Skeletal muscle satellite cell (primary cell): ENCODE data around the gene PARP14.
"Not testable (repeated sequence)": the region's sequence is repeated elsewhere in the genome, so short reads cannot be mapped to it uniquely, and the experiment has no call there.

Experiments used
- H3K27me3 ChIP-seq: 2 replicates; pipeline ENCODE4 v1.7.0; 2013; ENCODE audit warnings: low read length; ENCODE audit not compliant: control insufficient read depth, insufficient read depth
- H3K36me3 ChIP-seq: 2 replicates; pipeline ENCODE4 v1.7.0; 2013; ENCODE audit warnings: mild to moderate bottlenecking, control low read depth, low read length; ENCODE audit not compliant: insufficient read depth
- H3K4me1 ChIP-seq: 2 replicates; pipeline ENCODE4 v1.7.0; 2013; ENCODE audit warnings: low read length; ENCODE audit not compliant: control insufficient read depth, insufficient read depth
- H3K4me2 ChIP-seq: 2 replicates; pipeline ENCODE4 v1.7.0; 2013; ENCODE audit warnings: mild to moderate bottlenecking, low read length
- H3K4me3 ChIP-seq: 2 replicates; pipeline ENCODE4 v1.7.0; 2013; ENCODE audit warnings: low read length
- H3K9ac ChIP-seq: 2 replicates; pipeline ENCODE4 v1.7.0; 2013; ENCODE audit warnings: mild to moderate bottlenecking, low read depth, low read length, moderate library complexity
- H3K9me3 ChIP-seq: replicated peaks from 2 replicates; pipeline ENCODE4 v1.7.0; 2013; ENCODE audit warnings: mild to moderate bottlenecking, control low read depth, low read length

Gene PARP14

GRCh38 chr3:122694966-122695365, 14.3 kb downstream of the PARP14 start:
- Histone ChIP-seq H3K9ac (no peak overlapping the region), H3K4me1 (peaks cover 6% of the 10 kb centered on the region), H3K36me3 (no peaks in the 10 kb centered on the region), H3K4me3 (no peak overlapping the region), H3K9me3 (no peaks in the 10 kb centered on the region), H3K4me2 (no peak overlapping the region), H3K27me3 (no peaks in the 10 kb centered on the region)

DNA sequence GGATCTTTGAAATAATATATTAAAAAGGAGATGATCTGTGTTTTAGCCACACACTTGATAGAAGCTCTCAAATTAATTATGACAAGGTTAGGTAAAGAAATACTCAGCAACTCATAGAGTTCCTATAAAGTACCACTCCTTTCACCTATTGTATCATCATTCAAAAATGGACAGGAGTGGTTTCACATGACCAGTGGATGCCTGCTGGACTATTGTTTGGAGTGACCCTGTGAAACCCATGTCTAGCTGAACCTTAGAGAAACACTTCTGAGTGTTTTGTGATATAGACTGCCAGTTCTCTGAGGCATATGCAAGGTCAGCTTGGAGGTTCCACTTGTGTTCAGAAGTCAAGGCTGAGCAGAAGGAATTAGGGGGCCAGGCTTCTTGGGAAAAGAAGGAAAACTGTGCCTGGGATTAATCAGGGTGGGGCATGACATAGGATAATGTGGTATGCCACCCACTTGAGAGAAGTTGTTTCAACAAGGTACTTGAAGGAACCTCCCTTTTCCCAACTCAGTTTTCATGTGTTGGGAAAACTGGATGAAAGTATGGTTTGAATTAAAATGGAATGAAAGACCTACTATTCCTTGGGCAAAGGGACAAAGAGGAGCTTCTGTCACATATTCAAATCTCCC, 15.4 kb downstream of the PARP14 start:
- Histone ChIP-seq H3K27me3 (no peaks in the 10 kb centered on the region), H3K36me3 (no peaks in the 10 kb centered on the region), H3K4me1 (peaks cover 4% of the 10 kb centered on the region)

GRCh38 chr3:122697952-122698620, 17.4 kb downstream of the PARP14 start:
- Histone ChIP-seq H3K4me2 (no peak overlapping the region), H3K27me3 (no peaks in the 10 kb centered on the region), H3K4me1 (no peaks in the 10 kb centered on the region), H3K9me3 (no peaks in the 10 kb centered on the region), H3K9ac (no peak overlapping the region), H3K4me3 (no peak overlapping the region), H3K36me3 (no peaks in the 10 kb centered on the region)

More for the DNA sequence above, 15.4 kb downstream of the PARP14 start:
- no peak overlapping the region for H3K4me3 ChIP-seq
- H3K9me3 ChIP-seq: no peaks in the 10 kb centered on the region
- H3K4me2 ChIP-seq: no peak overlapping the region
- H3K9ac ChIP-seq: no peak overlapping the region

DNA sequence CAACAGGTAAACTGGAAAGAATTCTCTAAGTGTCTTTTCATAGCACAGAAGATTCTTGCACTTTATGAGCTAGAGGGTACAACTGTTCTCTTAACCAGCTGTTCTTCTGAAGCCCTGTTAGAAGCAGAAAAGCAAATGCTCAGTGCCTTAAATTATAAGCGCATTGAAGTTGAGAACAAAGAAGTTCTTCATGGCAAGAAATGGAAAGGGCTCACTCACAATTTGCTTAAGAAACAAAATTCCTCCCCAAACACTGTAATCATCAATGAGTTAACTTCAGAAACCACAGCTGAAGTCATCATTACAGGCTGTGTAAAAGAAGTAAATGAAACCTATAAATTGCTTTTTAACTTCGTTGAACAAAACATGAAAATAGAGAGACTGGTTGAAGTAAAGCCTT, 19.6 kb downstream of the PARP14 start:
- no peak overlapping the region for H3K4me2 ChIP-seq
- no peaks in the 10 kb centered on the region for H3K27me3 ChIP-seq
- H3K9me3 ChIP-seq: no peaks in the 10 kb centered on the region
- H3K9ac ChIP-seq: no peak overlapping the region
- no peaks in the 10 kb centered on the region for H3K4me1 ChIP-seq
- no peaks in the 10 kb centered on the region for H3K36me3 ChIP-seq
- no peak overlapping the region for H3K4me3 ChIP-seq

DNA sequence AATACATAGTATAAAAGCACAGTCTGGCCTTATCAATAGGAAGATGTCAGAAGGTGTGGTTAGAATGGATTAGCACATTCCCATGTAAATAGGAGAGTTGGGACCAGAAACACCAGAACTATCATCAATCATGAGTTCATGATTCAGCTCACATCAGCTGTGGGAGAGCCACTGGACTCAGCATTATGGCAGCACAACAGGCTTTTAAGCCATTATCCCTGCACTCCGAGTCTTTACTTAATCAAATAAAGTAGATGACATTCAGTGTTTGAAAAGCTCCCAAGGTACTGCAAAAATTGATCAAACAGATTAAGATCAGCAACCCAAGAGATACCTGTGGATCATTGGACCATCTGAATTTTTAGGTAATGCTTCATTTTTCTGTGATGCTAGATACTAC, 24.7 kb downstream of the PARP14 start:
- Histone ChIP-seq H3K27me3 (no peaks in the 10 kb centered on the region), H3K4me2 (no peak overlapping the region), H3K9me3 (no peaks in the 10 kb centered on the region), H3K4me3 (no peak overlapping the region), H3K4me1 (no peaks in the 10 kb centered on the region), H3K9ac (no peak overlapping the region), H3K36me3 (no peaks in the 10 kb centered on the region)

DNA sequence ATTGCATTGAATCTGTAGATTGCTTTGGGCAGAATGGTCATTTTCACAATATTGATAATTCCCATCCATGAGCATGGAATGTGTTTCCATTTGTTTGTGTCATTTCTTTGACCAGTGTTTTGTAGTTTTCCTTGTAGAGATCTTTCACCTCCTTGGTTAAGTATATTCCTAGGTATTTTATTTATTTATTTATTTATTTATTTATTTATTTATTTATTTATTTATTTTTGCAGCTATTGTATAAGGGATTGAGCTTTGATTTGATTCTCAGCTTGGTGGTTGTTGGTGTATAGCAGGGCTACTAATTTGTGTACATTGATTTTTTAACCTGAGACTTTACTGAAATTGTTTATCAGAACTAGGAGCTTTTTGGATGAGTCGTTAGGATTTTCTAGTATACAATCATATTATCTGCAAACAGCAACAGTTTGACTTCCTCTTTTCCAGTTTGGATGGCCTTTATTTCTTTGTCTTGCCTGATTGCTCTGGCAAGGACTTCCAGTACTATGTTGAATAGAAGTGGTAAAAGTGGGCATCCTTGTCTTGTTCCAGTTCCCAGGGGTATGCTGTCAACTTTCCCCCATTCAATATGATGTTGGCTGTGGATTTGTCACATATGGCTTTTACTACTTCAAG, 30.1 kb downstream of the PARP14 start:
- not testable (repeated sequence) for H3K4me1 ChIP-seq, H3K4me2 ChIP-seq, H3K27me3 ChIP-seq, H3K4me3 ChIP-seq, H3K9ac ChIP-seq, H3K36me3 ChIP-seq, H3K9me3 ChIP-seq

- Histone ChIP-seq H3K36me3 (peaks cover 4% of the 10 kb centered on the region), H3K4me2 (no peak overlapping the region), H3K4me1 (no peaks in the 10 kb centered on the region), H3K27me3 (no peaks in the 10 kb centered on the region), H3K9me3 (no peaks in the 10 kb centered on the region), H3K4me3 (no peak overlapping the region), H3K9ac (no peak overlapping the region)
Measured at GRCh38 chr3:122714273-122714672, 33.6 kb downstream of the PARP14 start.

DNA sequence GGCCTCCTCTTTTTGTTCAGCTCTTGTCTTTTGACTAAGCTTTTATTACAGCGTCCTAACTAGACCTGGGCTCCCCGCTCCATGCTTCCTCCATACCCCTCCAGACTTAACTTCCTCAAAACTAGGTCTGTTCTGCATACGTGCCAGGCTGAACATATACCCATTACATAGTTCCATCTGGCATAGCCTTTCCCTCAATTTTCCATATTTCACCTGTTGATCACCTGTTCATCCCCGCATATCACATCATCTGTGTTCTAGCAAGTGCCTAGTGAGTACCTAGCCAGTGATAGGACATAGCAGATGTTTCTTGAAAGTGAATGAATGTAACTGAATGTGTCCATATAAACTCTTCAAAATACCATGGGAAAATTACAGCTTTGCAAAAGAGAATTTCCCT, 36.0 kb downstream of the PARP14 start:
- H3K27me3 ChIP-seq: no peaks in the 10 kb centered on the region
- no peak overlapping the region for H3K9ac ChIP-seq
- H3K4me2 ChIP-seq: no peak overlapping the region
- H3K9me3 ChIP-seq: no peaks in the 10 kb centered on the region
- no peak overlapping the region for H3K4me3 ChIP-seq
- H3K36me3 ChIP-seq: peaks cover 4% of the 10 kb centered on the region
- H3K4me1 ChIP-seq: no peaks in the 10 kb centered on the region

DNA sequence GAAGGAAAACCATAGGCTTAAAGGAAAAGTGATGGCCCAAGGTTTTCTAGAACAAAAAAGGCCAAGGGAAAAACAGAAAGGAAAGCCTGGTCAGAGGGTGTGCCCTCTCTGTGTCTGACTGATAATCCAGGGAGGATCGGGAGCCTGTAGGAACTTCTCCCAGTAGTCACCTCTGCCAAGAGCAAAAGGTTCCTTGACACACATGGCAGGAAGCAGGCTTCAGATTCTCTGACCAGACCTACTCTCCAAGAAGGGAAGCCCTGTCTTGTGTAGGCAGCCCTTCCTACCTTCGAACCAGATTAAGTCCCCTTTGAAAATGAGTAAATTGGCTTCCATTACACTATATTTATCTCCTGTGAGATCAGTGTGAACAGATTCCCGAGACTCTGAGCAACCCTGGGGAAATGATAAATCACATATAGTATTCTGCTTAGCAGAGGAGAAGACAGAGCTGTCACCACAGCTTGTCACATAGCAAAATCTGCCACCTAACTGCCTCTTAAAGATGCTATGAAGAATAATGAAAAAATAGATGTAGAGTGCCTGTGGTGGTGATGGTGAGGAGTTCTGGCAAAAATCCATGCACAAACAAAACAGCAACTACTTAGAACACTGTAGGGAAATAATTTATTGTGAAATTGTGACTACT, 38.8 kb downstream of the PARP14 start:
- H3K36me3 ChIP-seq: no peaks in the 10 kb centered on the region
- no peaks in the 10 kb centered on the region for H3K9me3 ChIP-seq
- no peaks in the 10 kb centered on the region for H3K27me3 ChIP-seq
- no peaks in the 10 kb centered on the region for H3K4me1 ChIP-seq
- H3K4me3 ChIP-seq: no peak overlapping the region
- no peak overlapping the region for H3K9ac ChIP-seq
- H3K4me2 ChIP-seq: no peak overlapping the region

- H3K27me3 ChIP-seq: no peaks in the 10 kb centered on the region
- no peaks in the 10 kb centered on the region for H3K36me3 ChIP-seq
- no peak overlapping the region for H3K9ac ChIP-seq
- peaks cover 5% of the 10 kb centered on the region for H3K4me1 ChIP-seq
- no peaks in the 10 kb centered on the region for H3K9me3 ChIP-seq
- no peak overlapping the region for H3K4me2 ChIP-seq
- no peak overlapping the region for H3K4me3 ChIP-seq
Measured at GRCh38 chr3:122725106-122725505, 44.5 kb downstream of the PARP14 start.

DNA sequence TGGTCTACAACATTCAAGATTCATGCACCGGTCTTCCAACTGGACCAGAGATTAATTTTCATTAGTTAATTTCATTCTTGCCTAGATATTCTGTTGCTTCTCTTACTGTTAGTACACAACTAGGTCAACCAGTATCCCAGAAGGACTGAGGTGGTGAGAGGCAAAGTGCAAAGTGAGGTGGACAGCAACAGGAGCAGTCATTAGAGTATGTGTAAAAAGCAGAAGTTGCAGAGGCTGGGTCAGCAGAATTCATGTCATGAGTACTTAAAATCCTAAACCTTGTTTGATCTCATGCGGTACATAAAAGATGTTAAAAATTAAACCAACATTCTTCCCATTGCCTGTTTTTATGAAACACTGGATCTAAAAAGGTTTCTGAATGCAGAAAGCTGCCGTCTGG, 46.7 kb downstream of the PARP14 start:
- Histone ChIP-seq H3K4me2 (peak overlapping the region; percentile 22), H3K27me3 (no peaks in the 10 kb centered on the region), H3K4me1 (peaks cover 5% of the 10 kb centered on the region), H3K36me3 (no peaks in the 10 kb centered on the region), H3K9ac (no peak overlapping the region), H3K4me3 (no peak overlapping the region), H3K9me3 (no peaks in the 10 kb centered on the region)
